ENCODE data around the gene RFTN2.

DNA sequence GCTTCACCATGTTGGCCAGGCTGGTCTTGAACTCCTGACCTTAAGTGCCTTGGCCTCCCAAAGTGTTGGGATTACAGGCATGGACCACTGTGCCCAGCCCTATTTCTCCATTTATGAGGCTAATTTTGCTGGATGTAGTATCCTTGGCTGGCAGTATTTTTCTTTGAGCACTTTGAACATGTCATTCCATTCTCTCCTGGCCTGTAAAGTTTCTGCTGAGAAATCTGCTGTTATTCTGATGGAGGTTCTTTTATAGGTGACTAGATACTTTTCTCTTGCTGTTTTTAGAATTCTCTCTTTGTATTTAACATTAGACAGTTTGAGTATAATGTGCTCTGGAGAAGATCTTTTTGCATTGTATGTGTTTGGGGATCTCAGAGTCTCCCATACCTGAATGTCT is 9.1 kb downstream of the RFTN2 start:
- TF ChIP-seq POLR2A (IDR thresholded peaks at IDR 0.05) (no peak), CTCF (IDR thresholded peaks at IDR 0.05) (no peak)
